ENCODE results near the gene DDIT3. TPM values are rescaled to one million over a fixed set of nuclear protein-coding genes. Genes with fewer than 3 reads are reported as not detected.

The DDIT3 gene
- total and polyA plus RNA-seq, 2 of the 13 experiments (the other 11 are each of a cell fraction or from before 2014, with no cell fraction given): 27.5 to 48.7 TPM

DNA sequence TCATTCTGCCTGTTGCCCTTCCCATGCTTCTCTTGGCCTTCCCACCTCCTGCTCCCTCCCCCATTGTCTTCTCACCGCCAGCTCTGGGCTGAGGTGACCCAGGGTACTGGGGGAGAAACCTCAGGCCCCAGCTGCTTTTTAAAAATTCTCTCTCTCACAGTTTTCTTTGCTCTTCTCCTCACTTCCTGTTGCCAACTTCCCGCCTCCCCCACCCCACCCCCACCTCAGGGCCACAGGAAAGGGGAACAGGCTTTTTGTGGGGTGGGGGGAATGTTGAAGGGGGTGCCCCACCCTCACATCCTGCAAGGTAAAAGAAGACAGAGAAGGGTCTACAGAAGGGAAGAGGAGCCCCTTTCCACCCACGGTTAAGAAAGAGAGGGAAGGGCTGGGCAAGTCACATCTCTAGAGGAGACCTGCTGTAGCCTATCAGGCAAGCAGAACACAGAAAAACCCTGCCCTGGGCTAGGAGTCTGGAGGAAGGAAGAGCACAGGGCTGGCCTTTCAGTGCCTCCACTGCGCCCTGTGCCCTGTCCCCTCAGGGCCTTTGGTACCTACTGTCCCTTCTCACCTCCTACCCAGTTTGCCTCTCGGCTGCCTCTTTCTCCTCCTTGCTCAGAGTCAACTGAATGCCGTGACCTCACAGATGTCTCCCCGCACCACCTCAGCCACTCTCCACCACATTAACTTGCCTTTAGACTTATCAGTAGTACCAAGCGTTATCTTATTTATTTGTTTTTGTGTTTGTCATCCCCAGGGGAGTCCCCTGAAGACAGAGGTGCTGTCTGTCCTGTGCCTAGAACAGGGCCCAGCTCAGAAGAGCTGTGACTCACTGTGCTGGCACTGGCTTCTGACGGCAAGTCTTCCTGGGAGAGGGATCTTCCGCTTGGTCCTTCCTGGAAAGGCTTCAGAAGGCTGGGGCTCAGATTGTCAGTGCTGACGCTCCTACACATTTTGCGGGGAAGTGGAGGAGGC is 42.3 kb downstream of the DDIT3 start:
- CTCF ChIA-PET (ENCODE audit: low intra/inter-chr PET ratio, low total read pairs): no interaction called here
- no peak overlapping the region for H2AFZ ChIP-seq (ENCODE audit: low read length)
- ATAC-seq: peak; percentile 43

More for the DNA sequence above, 42.3 kb downstream of the DDIT3 start:
- Histone ChIP-seq H3K79me2 (ENCODE audit: insufficient read depth, low read length) (no peaks in the 10 kb centered on the region), H3K9me3 (ENCODE audit: low read length) (no peaks in the 10 kb centered on the region), H4K20me1 (ENCODE audit: insufficient read depth, low read length) (no peaks in the 10 kb centered on the region), H3K36me3 (replicated peaks in 1 of 2; ENCODE audit: control insufficient read depth in 1 of 2, insufficient read depth in 2 of 2, low read length in 2 of 2) (no peaks in the 10 kb centered on the region), H3K4me3 (replicated peaks in 1 of 3; ENCODE audit: insufficient read depth in 1 of 3, low read depth in 2 of 3, low read length in 3 of 3) (peak overlapping the region in 2 of 3 experiments; percentile 24 to 51; a peak in 3 of 6 replicates), H3K4me1 (ENCODE audit: insufficient read depth, low read length) (peaks cover 35% of the 10 kb centered on the region), H3K27me3 (ENCODE audit: control insufficient read depth in 1 of 2, insufficient read depth in 2 of 2, low read length in 2 of 2) (peaks cover 8 to 69% of the 10 kb centered on the region in 2 experiments), H3K4me2 (ENCODE audit: low read depth, low read length) (peak overlapping the region; percentile 73), H3K27ac (ENCODE audit: extremely low read length, insufficient read depth, low read length) (no peak overlapping the region), H3K9ac (ENCODE audit: insufficient read depth, low read depth, low read length) (no peak overlapping the region)
- intact Hi-C loops (cut with micrococcal nuclease; ENCODE audit: unreplicated experiment): no loop called here
- 13% methylated on average over 12 of the region's 12 CpGs for WGBS (ENCODE audit: low lambda C conversion rate)
- FAIRE-seq: no peak
- POLR2A ChIA-PET: interaction anchor here (1.1 kb wide), 1 partner anchor 43 kb away, joined by 4 read pairs; the partner anchor contains the start of gene DDIT3
- in situ Hi-C loops (cut with HindIII; ENCODE audit: extremely low pct_ligation_motif_present, low pct_unique_long_range_greater_than_20kb): no loop called here
- BruUV-seq (replicated peaks): no TSS peak
- DNase-seq (ENCODE audit: low spot score): no peak
- no peak for TF ChIP-seq ATF7-NPFF (CRISPR knock-in tag; IDR thresholded peaks at IDR 0.05; ENCODE audit: low read depth)
- peak; percentile 56 for TF ChIP-seq XRCC5 (optimal IDR thresholded peaks at IDR 0.05; ENCODE audit: low read length)
- no peak for TF ChIP-seq YEATS4 (CRISPR knock-in tag; IDR thresholded peaks at IDR 0.05; ENCODE audit: borderline replicate concordance)
- TF ChIP-seq SNAPC2 (CRISPR knock-in tag; IDR thresholded peaks at IDR 0.05): no peak
- peak; percentile 30; the same call in 1 of the 2 replicates for TF ChIP-seq CREB1 (IDR thresholded peaks at IDR 0.05)
- no peak for TF ChIP-seq CREB1 (CRISPR knock-in tag; IDR thresholded peaks at IDR 0.05)
- TF ChIP-seq ZBTB14 (CRISPR knock-in tag; IDR thresholded peaks at IDR 0.05): no peak
- TF ChIP-seq RBM22 (optimal IDR thresholded peaks at IDR 0.05; ENCODE audit: low read length): no peak
- TF ChIP-seq FOSL2 (CRISPR knock-in tag; IDR thresholded peaks at IDR 0.05): peak; percentile 69
- no peak for TF ChIP-seq ZNF703 (CRISPR knock-in tag; IDR thresholded peaks at IDR 0.05; ENCODE audit: borderline replicate concordance)
- TF ChIP-seq ZNF746 (CRISPR knock-in tag; IDR thresholded peaks at IDR 0.05): no peak
- 0 out of 2 replicates have a peak, but pooled peaks have one; percentile 42 for TF ChIP-seq PATZ1 (CRISPR knock-in tag; IDR thresholded peaks at IDR 0.05)
- no peak for TF ChIP-seq HMG20B (CRISPR knock-in tag; conservative IDR thresholded peaks at IDR 0.05)
- 0 out of 2 replicates have a peak, but pooled peaks have one; percentile 18 for TF ChIP-seq ZNF281 (CRISPR knock-in tag; IDR thresholded peaks at IDR 0.05; ENCODE audit: borderline replicate concordance)
- TF ChIP-seq ZKSCAN5 (CRISPR knock-in tag; IDR thresholded peaks at IDR 0.05): peak; percentile 68; the same call in 1 of the 2 replicates

Measured in HepG2 (cell line).